Measurements from ENCODE around the gene RHEB.

The RHEB gene

DNA sequence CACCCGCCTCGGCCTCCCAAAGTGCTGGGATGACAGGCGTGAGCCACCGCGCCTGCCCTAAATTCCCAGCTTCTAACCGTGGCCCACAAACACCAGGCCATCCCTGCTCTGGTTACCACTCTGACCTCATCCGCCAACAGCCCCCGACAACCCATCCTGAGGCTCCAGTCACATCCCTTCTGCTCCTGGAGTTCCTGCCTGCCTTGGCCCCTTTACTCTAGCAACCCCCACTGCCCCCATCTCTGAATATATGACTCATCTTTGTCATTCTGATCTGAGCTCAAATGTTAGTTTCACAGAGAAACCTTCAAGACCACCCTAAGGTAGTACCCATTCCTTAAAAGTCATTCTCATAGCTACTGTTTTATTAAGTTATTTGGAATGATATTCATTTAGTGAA is 26.6 kb downstream of the RHEB start:
- TF ChIP-seq EZH2 (IDR thresholded peaks at IDR 0.05; ENCODE audit: borderline replicate concordance, low read depth, low read length, severe bottlenecking) (no peak), CTCF (IDR thresholded peaks at IDR 0.05; ENCODE audit: borderline replicate concordance, extremely low read depth, low read length, poor library complexity, severe bottlenecking) (no peak)
- Histone ChIP-seq H4K20me1 (ENCODE audit: insufficient read depth, low read length) (peaks cover 88% of the 10 kb centered on the region), H3K4me1 (ENCODE audit: insufficient read depth, low read length) (no peaks in the 10 kb centered on the region), H3K4me3 (ENCODE audit: low read depth in 1 of 2, low read length in 2 of 2) (no peak overlapping the region), H3K79me2 (ENCODE audit: insufficient read depth, low read length) (peaks cover 100% of the 10 kb centered on the region), H3K4me2 (ENCODE audit: insufficient read depth, low read length) (no peak overlapping the region), H2AFZ (ENCODE audit: low read depth, low read length) (no peak overlapping the region), H3K36me3 (ENCODE audit: insufficient read depth, low read length) (peaks cover 46% of the 10 kb centered on the region), H3K9me3 (ENCODE audit: insufficient read depth, low read length, severe bottlenecking) (no peaks in the 10 kb centered on the region), H3K9ac (ENCODE audit: low read depth, low read length) (no peak overlapping the region), H3K27me3 (ENCODE audit: insufficient read depth, low read length, poor library complexity) (no peaks in the 10 kb centered on the region), H3K27ac (ENCODE audit: low read length) (no peak overlapping the region)
- DNase-seq (no peak), ATAC-seq (ENCODE audit: insufficient read depth, low read depth) (no peak)

GRCh38 chr7:151491859-151492258 is 27.8 kb downstream of the RHEB start:
- Histone ChIP-seq H3K9me3 (ENCODE audit: insufficient read depth, low read length, severe bottlenecking) (no peaks in the 10 kb centered on the region), H3K36me3 (ENCODE audit: insufficient read depth, low read length) (peaks cover 49% of the 10 kb centered on the region), H3K4me1 (ENCODE audit: insufficient read depth, low read length) (no peaks in the 10 kb centered on the region), H3K4me2 (ENCODE audit: insufficient read depth, low read length) (no peak overlapping the region), H3K4me3 (ENCODE audit: low read depth in 1 of 2, low read length in 2 of 2) (no peak overlapping the region), H3K27me3 (ENCODE audit: insufficient read depth, low read length, poor library complexity) (no peaks in the 10 kb centered on the region), H3K79me2 (ENCODE audit: insufficient read depth, low read length) (peaks cover 100% of the 10 kb centered on the region), H2AFZ (ENCODE audit: low read depth, low read length) (no peak overlapping the region), H3K27ac (ENCODE audit: low read length) (no peak overlapping the region), H3K9ac (ENCODE audit: low read depth, low read length) (no peak overlapping the region), H4K20me1 (ENCODE audit: insufficient read depth, low read length) (peaks cover 82% of the 10 kb centered on the region)
- no peak; the same call in 2 of the 3 replicates for ATAC-seq (ENCODE audit: insufficient read depth, low read depth)
- TF ChIP-seq EZH2 (IDR thresholded peaks at IDR 0.05; ENCODE audit: borderline replicate concordance, low read depth, low read length, severe bottlenecking) (no peak), CTCF (IDR thresholded peaks at IDR 0.05; ENCODE audit: borderline replicate concordance, extremely low read depth, low read length, poor library complexity, severe bottlenecking) (no peak)
- DNase-seq = no peak

DNA sequence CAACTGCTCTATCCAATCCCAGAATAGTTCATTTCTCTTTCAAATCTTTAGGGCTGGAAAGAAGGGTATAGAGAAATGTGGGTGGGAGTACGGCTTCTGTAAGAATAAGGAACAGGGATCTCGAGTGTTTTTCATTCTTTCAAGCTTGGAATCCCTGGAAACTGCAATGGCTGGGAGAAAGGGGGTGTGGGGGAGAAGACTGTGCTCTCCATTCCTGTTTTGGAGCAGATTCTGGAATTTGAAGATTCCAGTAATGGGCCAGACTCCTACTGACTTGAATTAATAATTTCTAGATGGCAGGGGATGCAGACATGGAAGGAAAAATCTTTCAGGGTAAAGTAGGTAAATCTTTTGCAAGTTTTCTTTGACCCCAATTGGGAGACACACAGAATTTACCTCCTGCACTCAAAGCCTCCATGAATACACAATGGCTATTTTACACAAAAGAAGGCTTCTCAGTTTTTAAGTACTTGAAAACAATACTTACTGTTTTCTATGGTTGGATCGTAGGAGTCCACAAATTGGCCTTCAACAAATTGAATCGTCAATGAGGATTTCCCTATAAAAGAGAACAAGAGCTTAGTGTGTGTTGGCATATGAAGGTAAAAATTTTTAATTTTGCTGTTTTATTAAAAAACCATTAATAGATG is 29.1 kb downstream of the RHEB start:
- DNase-seq (no peak), ATAC-seq (ENCODE audit: insufficient read depth, low read depth) (no peak)
- H3K4me2 ChIP-seq (ENCODE audit: insufficient read depth, low read length) = no peak overlapping the region
- peaks cover 81% of the 10 kb centered on the region for H4K20me1 ChIP-seq (ENCODE audit: insufficient read depth, low read length)
- peaks cover 100% of the 10 kb centered on the region for H3K79me2 ChIP-seq (ENCODE audit: insufficient read depth, low read length)
- H3K4me1 ChIP-seq (ENCODE audit: insufficient read depth, low read length) = no peaks in the 10 kb centered on the region
- peaks cover 61% of the 10 kb centered on the region for H3K36me3 ChIP-seq (ENCODE audit: insufficient read depth, low read length)
- no peaks in the 10 kb centered on the region for H3K27me3 ChIP-seq (ENCODE audit: insufficient read depth, low read length, poor library complexity)
- H2AFZ ChIP-seq (ENCODE audit: low read depth, low read length) = no peak overlapping the region
- no peaks in the 10 kb centered on the region for H3K9me3 ChIP-seq (ENCODE audit: insufficient read depth, low read length, severe bottlenecking)
- TF ChIP-seq EZH2 (IDR thresholded peaks at IDR 0.05; ENCODE audit: borderline replicate concordance, low read depth, low read length, severe bottlenecking) = no peak
- TF ChIP-seq CTCF (IDR thresholded peaks at IDR 0.05; ENCODE audit: borderline replicate concordance, extremely low read depth, low read length, poor library complexity, severe bottlenecking) = no peak
- no peak overlapping the region for H3K27ac ChIP-seq (ENCODE audit: low read length)
- no peak overlapping the region for H3K9ac ChIP-seq (ENCODE audit: low read depth, low read length)
- H3K4me3 ChIP-seq (ENCODE audit: low read depth in 1 of 2, low read length in 2 of 2) = no peak overlapping the region
